Sciatic nerve (tissue), 2 donors: ENCODE results near the gene KRTAP12-3. TPM values are rescaled to one million over a fixed set of nuclear protein-coding genes. Genes with fewer than 3 reads are reported as not detected.
A peak's percentile ranks its signal among the peaks of the same experiment; 100 is the strongest.
"Not testable (repeated sequence)": the region's sequence is repeated elsewhere in the genome, so short reads cannot be mapped to it uniquely, and the experiment has no call there.

Experiments used
- ATAC-seq: fragments of 200-7000 bp; cut with Tn5 transposase; one replicate; pipeline ENCODE4 v1.9.1; 2020; ENCODE audit warnings: mild to moderate bottlenecking, moderate library complexity
- DNase-seq: peaks from one replicate; pipeline ENCODE4 v3.0.0-alpha.2; 2020; ENCODE audit warnings: low spot score
- intact Hi-C: fragments of 100-400 bp; cut with DNase I; formaldehyde crosslinking; loops from one replicate; pipeline ENCODE4 v1.14.2; 2022
- total RNA-seq: library from RNA; stranded (reverse); fragmentation: NEBNext Ultra II Directional; extraction: Animal tissue kit (Norgen Biotek cat#: 25700); gene quantifications from one replicate; pipeline ENCODE4 v1.2.1, GENCODE V29; 2021
- donor health status: DM: no; HTN: no; CAD: no.
- donor health status: DM: no; HTN: no; CAD: no.

Gene KRTAP12-3
- total RNA-seq, 1 donor from 2014 or later, result not detected

DNA sequence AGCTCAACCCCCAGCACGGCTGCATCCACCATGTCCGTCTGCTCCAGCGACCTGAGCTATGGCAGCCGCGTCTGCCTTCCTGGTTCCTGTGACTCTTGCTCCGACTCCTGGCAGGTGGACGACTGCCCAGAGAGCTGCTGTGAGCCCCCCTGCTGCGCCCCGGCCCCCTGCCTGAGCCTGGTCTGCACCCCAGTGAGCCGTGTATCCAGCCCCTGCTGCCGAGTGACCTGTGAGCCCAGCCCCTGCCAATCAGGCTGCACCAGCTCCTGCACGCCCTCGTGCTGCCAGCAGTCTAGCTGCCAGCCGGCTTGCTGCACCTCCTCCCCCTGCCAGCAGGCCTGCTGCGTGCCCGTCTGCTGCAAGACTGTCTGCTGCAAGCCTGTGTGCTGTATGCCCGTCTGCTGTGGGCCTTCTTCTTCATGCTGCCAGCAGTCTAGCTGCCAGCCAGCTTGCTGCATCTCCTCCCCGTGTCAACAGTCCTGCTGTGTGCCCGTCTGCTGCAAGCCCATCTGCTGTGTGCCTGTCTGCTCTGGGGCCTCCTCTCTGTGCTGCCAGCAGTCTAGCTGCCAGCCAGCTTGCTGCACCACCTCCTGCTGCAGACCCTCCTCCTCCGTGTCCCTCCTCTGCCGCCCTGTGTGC is 39.6 kb downstream of the KRTAP12-3 start, which contains the start of gene KRTAP10-12:
KRTAP10-12 (plus strand) TSS at position 1 of the 639 bp plus-strand sequence; CDS start at position 31, 30 bp downstream.
- DNase-seq, intact Hi-C loops, ATAC-seq: not testable (repeated sequence)

DNA sequence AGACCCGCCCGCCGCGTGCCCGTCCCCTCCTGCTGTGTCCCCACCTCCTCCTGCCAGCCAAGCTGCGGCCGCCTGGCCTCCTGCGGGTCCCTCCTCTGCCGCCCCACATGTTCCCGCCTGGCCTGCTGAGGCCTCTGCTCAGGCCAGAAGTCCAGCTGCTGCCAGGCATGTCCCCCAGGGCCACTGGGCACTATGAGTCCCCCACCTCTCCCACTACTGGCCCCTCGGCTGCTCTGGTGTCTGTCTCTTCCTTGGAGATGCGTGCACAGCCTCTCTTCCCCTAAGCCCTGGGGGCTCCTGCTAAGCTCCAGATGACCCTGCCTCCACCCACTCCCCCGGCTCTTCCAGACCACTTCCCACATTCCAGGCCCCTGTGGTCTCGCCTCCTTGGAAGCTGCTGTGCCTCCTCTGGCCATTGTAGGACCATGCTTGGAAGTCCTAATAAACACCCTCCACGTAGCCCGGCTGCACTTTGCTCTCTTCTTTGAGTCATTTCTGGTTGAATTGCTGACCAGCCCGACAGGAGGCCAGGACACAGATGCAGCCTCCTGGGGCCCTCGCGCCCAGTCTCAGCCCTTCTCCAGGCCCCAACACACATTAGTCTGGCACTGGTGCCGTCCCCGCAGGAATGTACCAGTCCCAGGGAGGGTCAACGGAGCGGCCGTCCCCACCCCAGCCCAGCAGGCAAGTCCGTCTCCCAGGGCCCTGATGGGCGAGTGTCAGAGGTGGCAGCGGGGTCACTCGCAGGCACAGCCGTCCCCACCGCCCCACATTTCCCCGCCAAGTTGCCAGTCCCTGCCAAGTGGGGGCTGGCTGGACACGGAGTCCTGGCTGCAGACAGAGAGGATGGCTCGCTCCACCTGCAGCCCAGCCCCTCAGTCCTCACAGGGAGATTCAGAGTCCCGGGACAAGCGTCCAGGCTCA is 40.3 kb downstream of the KRTAP12-3 start:
- DNase-seq (peak; percentile 52), ATAC-seq (no peak)

DNA sequence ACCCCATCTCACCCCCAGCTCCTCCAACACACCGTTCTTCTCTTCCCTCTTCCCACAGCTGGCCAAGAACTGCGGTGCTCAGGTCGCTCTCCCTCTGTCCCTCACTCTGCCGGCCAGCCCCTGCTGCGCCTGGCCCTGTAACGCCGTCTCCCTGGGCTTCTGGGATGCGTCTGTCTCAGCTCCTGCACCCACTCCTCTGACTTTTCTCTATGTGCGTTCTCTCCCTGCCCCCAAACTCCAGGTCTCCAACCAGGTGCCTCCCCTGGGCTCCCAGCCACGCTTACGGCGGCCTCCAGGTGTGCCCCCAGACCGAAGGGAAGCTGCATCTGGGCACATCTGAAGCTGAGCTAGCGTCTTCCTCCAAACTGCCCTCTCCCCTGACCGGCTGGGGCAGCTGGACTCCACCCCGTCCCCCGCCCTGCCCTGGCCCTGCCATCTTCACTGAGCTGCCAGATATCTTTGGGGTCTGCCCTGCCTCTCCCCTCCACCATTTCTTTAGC is 41.8 kb downstream of the KRTAP12-3 start:
- DNase-seq (peak; percentile 25), ATAC-seq (no peak)
- intact Hi-C loops, result no loop called here

More for the DNA sequence above, 40.3 kb downstream of the KRTAP12-3 start:
- intact Hi-C loops, result no loop called here

DNA sequence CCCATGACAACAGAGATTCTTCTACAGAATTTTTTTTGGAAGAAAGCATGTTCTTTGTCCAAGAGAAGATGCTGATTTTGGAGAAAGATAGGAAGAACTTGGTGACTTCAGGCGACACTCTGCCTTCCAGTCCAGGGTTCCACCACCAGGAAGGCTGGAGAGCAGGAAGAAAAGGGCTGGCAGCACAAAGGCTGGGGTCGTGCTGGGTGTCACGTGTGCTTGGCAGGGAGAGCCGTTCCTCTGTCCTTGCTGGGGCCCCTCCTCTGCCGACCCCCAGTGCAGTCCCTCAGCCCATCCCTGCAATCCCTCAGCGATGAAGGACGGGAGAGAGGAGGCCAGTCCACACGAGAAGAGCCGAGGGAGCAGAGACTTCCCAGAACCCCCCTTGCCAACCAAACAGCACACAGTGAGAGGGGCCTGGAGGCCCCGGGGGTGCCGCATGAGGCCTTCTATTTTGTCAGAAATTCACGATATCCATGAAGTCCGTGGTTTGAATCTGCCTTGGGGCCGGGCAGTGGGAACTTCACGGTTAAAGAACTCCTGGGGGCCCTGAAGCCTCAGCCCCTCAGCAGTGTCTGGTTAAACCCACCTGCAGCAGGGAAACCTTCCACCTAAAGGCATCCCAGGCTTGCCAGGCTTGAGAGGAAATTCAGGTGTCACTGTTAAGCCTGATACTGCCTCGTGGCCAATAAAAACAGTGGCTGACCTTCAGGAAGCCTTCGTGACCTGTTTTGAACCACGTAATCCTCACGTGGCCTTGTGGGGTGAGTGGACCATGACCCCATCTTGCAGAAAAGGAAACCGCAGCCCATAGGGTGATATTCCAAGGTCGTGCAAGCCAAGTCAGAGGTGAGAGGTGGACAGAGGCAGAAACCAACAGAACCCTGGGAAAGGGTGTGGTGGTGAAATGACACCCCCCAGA is 42.6 kb downstream of the KRTAP12-3 start:
- DNase-seq (peak; percentile 13), ATAC-seq (no peak)
- intact Hi-C loops, result no loop called here

DNA sequence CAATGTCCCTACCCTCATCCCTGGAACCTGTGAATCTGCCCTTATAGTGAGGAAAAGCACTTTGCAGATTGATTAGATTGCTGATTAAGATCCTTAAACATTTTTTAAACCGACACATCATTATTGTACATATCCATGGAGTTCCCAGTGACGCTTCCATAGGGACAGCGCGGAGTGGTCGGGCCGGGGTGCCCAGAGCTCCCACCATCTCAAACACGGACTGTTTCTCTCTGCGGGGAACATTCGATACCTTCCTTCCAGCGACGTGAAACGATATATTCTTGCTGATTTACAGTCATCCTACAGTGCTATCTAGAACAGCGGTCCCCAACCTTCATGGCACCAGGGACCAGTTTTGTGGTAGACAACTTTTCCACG is 43.3 kb downstream of the KRTAP12-3 start:
- DNase-seq, result peak; percentile 17
- ATAC-seq, result no peak
- intact Hi-C loops, result no loop called here

GRCh38 chr21:44701541-44701940 is 43.8 kb downstream of the KRTAP12-3 start:
- DNase-seq, result peak; percentile 50
- ATAC-seq, result no peak
- intact Hi-C loops, result no loop called here

GRCh38 chr21:44702111-44702972 is 44.6 kb downstream of the KRTAP12-3 start:
- no peak for ATAC-seq
- DNase-seq, result peak; percentile 36
- intact Hi-C loops, result no loop called here

DNA sequence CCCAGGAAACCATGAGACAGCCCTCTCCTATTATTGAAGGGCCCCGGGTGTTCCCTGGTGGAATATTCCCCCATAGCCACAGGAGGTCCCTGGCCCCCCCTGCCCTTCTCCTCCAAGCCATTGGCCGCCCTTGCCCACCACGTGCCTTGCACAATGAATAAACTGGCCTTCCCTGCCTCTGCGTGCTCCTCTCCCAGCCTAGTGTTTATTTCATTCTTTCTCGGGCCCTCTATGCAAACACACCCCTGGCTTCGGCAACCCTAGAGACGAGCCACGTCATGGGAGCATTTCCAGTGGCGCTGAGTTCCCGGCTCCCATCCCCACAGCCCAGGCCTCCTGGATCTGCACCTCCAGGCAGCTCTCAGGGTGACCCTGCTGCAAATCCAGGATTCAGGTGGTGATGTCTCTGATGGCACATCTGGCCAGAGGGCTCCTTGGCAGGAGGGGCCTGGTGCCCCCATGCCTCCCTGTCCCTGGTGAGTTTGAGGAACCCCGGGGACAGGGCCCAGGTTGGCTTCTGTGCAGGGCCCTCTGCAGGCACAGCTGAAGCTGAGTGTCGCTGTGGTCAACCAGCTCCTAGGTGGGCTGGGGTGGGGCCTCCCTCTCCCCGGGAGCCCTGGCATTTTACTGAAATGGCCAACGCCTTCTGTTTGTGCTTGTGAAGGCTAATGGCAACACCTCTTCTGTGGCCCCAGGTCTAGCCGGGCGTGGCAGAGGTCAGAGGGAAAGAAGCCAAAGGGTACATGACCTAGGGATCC is 45.4 kb downstream of the KRTAP12-3 start:
- DNase-seq, result peak; percentile 37
- no peak for ATAC-seq
- intact Hi-C loops, result no loop called here

- ATAC-seq, result no peak
- peak; percentile 23 for DNase-seq
- intact Hi-C loops, result no loop called here
Observed at GRCh38 chr21:44703731-44704635, 46.3 kb downstream of the KRTAP12-3 start.

GRCh38 chr21:44704636-44705001 is 46.9 kb downstream of the KRTAP12-3 start:
- intact Hi-C loops, result no loop called here
- DNase-seq, result peak; percentile 51
- no peak for ATAC-seq

DNA sequence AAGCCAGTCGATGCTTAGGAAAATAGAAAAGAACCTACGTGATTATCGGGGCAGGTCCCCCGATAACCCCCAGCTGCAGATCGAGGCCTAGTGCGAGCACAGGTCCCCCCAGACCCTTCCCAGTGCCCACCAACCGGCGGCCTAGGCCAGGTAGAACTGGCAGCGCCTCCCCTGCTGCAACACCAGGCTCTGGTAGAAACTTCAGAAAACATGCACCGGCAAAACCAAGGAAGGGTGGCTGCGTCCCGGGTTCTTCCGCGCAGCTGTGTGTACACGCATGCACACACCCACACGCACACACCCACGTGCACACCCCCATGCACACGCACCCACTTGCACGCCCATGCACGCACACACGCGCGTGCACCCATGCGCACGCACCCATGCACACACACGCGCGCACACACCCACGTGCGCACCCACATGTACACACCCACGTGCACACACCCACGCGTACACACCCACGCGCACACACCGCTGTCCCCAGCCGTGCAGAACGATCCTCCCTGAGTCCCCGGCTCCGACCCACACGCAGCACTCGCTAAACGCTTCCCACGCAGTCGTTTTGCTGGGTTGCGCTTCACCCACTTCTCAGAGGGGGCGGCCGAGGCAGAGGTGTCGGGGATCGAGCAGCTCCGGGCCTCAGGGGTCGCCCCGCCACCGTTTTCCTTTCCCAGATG is 48.4 kb downstream of the KRTAP12-3 start:
- intact Hi-C loops, result no loop called here
- DNase-seq (peak; percentile 51), ATAC-seq (no peak)

DNA sequence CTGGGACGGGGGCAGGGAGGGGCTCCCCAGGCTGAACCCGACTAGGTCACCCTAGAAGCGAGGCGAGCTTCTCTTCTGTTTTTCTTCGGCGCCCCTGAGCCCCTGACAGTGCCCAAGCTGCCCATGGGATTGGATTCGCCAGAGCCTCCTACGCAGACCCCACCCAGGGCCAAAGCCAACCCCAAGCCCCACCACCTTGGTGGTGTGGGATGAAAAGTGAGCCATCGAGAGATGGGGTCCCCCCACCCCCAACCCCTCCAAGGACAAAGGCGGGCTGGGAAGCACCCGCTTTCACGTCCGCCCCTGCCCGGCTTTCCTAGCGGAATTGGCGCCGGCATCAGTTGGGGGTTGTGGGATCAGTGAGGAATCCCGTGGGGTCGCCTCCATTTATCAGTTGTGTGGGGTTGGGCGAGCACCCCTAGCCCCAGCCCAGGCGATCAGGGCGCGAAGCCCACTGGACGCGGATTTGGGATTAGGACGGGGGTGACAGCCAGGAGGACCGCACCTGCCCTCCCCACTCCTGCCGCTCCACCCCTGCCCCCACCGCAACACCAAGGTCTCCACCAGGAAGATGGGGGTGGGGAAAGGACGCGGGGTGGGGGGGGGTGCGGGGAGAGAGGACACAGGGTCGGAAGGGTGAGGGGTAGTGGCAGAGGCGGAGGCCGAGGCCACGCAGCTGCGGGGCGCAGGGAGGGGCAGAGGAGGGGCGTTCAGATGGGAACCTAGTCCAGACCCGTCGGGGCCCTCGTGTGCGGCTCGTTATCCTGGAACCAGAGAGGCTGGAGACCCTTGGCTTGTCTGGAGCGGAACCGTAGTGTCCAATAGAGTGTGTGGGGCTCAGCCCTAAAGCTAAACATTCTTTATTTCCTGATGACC is 49.2 kb downstream of the KRTAP12-3 start:
- DNase-seq (peak; percentile 48), ATAC-seq (no peak)
- intact Hi-C loops, result no loop called here
